Kidney (tissue), 14 donors: ENCODE measurements around the gene LSMEM2. TPM values are rescaled to one million over a fixed set of nuclear protein-coding genes. Genes with fewer than 3 reads are reported as not detected.

Source experiments
- DNase-seq, 5 donors: peaks; one replicate each; pipeline ENCODE4 v3.0.0-alpha.2; 2013 to 2020
- FAIRE-seq: peaks from 2 replicates; lab custom pipeline; 2012; peaks lifted over from hg19 to GRCh38; lab: Jason Lieb, UNC
- H3K27ac ChIP-seq, 2 donors: one replicate each; pipeline ENCODE4 v1.7.0; 2013; ENCODE audit warnings: low read depth in 2 of 2, low read length in 2 of 2, inconsistent platforms in 1 of 2
- H3K27me3 ChIP-seq: one replicate; pipeline ENCODE4 v1.7.1; 2013; ENCODE audit warnings: low read length, inconsistent platforms; ENCODE audit not compliant: control insufficient read depth, insufficient read depth
- H3K36me3 ChIP-seq, 3 donors: one replicate each; pipeline versions ENCODE4 v1.7.0 to v1.7.1; 2013; ENCODE audit warnings: low read length in 3 of 3, control low read depth in 1 of 3, inconsistent platforms in 1 of 3; ENCODE audit not compliant: insufficient read depth in 3 of 3, control insufficient read depth in 2 of 3
- H3K4me1 ChIP-seq, 3 donors: one replicate each; pipeline versions ENCODE4 v1.7.0 to v1.7.1; 2013; ENCODE audit warnings: low read length in 3 of 3, inconsistent platforms in 1 of 3, low read depth in 1 of 3; ENCODE audit not compliant: control insufficient read depth in 2 of 3, insufficient read depth in 2 of 3
- H3K4me3 ChIP-seq, 3 donors: one replicate each; pipeline versions ENCODE4 v1.7.0 to v1.8.1; 2013; ENCODE audit warnings: low read length in 3 of 3, control low read depth in 1 of 3, inconsistent platforms in 1 of 3
- H3K9ac ChIP-seq, 3 donors: one replicate each; pipeline versions ENCODE4 v1.7.0 to v1.7.1; 2013; ENCODE audit warnings: low read length in 3 of 3, control low read depth in 1 of 3, inconsistent platforms in 1 of 3
- H3K9me3 ChIP-seq, 3 donors: one replicate each; pipeline versions ENCODE4 v1.7.0 to v1.7.1; 2013; ENCODE audit warnings: low read length in 3 of 3, control low read depth in 1 of 3, inconsistent platforms in 1 of 3; ENCODE audit not compliant: control insufficient read depth in 2 of 3, insufficient read depth in 1 of 3
- intact Hi-C: fragments of 100-400 bp; cut with DNase I; formaldehyde crosslinking; loops from one replicate; pipeline ENCODE4 v1.11.1; 2022
- polyA plus RNA-seq: library from polyadenylated mRNA; stranded (reverse); fragments of 350-450 nt; fragmentation: Illumina TruSeq; extraction: RNeasy Lipid Tissue Mini Kit (QIAGEN cat#74804); gene quantifications from one replicate; pipeline ENCODE4 v1.2.3, GENCODE V29; 2014; ENCODE audit warnings: low read depth, low replicate concordance; ENCODE audit not compliant: insufficient read depth
- total RNA-seq: library from RNA; stranded (reverse); fragmentation: NEBNext Ultra II Directional; extraction: Animal tissue kit (Norgen Biotek cat#: 25700); gene quantifications from one replicate; pipeline ENCODE4 v1.2.1, GENCODE V29; 2021
- TF ChIP-seq, protein P1 (sequence below): IDR thresholded peaks from 3 replicates; pipeline ENCODE4 v1.5.1; 2012; ENCODE audit warnings: mild to moderate bottlenecking, moderate library complexity, borderline replicate concordance; ENCODE audit not compliant: insufficient read depth; ENCODE audit errors: extremely low read depth
- donor health status: control.
- donor health status: control.
- donor health status: control.
- donor health status: control.
- donor health status: control.
- donor health status: DM: yes; HTN: yes; CAD: no.
- donor health status: Normal renal cell carcinoma (clear cell type).

The LSMEM2 gene
- total and polyA plus RNA-seq, 2 donors from 2014 or later = 0.22 to 0.62 TPM

DNA sequence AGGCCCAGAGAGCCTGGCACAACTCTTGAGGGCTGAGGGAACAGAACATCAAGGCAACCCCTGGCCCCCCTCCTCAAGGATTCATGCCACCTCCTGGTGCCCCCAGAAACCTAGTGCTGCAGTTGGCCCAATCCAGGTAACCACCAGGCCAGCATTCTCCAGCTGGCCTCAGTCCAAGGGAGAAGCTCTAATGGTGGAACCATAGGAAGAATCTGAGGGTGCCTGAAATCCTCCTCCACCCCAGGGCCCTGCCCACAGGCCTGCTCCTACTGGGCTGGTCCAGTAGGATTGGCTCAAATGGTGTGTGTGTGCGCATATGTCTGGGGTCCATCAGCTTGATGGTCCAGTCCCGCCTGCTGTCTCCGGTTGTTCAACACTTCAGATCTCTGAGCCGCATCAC lies 35.9 kb downstream of the LSMEM2 start:
- H3K4me3 ChIP-seq = no peak overlapping the region
- DNase-seq (no peak), FAIRE-seq (no peak)
- TF ChIP-seq, protein P1, sequence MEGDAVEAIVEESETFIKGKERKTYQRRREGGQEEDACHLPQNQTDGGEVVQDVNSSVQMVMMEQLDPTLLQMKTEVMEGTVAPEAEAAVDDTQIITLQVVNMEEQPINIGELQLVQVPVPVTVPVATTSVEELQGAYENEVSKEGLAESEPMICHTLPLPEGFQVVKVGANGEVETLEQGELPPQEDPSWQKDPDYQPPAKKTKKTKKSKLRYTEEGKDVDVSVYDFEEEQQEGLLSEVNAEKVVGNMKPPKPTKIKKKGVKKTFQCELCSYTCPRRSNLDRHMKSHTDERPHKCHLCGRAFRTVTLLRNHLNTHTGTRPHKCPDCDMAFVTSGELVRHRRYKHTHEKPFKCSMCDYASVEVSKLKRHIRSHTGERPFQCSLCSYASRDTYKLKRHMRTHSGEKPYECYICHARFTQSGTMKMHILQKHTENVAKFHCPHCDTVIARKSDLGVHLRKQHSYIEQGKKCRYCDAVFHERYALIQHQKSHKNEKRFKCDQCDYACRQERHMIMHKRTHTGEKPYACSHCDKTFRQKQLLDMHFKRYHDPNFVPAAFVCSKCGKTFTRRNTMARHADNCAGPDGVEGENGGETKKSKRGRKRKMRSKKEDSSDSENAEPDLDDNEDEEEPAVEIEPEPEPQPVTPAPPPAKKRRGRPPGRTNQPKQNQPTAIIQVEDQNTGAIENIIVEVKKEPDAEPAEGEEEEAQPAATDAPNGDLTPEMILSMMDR = no peak
- H3K9ac ChIP-seq = no peak overlapping the region
- H3K9me3 ChIP-seq = no peaks in the 10 kb centered on the region
- H3K36me3 ChIP-seq = peaks cover 6 to 18% (median 11%) of the 10 kb centered on the region in 3 donors
- intact Hi-C loops = no loop called here
- no peak overlapping the region for H3K27ac ChIP-seq
- peaks cover 0 to 23% (median 11%) of the 10 kb centered on the region in 3 donors for H3K4me1 ChIP-seq
- H3K27me3 ChIP-seq = no peaks in the 10 kb centered on the region

DNA sequence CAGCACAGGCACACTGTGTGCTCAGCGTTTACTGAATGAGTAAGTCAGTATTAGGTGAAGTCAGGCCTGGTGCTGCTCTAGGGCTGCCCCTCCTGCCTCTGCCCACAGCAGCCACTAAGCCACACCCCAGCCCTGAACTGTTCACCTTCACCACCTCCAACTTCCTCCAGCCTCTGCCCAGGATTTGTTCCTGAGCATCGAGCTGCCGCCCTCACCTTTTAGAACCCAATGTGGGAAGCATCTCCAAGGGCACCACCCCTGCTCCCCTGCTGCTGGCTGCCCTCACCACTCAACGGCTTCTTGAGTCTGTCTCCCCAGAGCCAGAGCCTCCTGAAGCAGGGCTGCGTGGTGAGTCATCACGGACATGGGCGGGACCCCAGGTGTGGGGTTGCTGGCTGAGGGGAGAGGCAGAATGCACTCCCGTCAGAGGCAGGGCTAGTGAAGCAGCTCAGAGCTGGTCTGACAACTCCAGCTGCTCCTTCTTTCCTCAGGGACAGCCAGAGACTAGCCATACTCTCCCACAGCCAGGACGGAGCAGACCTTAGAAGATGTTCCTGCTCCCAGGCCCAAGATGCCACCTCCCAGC lies 37.9 kb downstream of the LSMEM2 start:
- Histone ChIP-seq H3K27ac (peak overlapping the region; percentile 1 to 5), H3K27me3 (no peaks in the 10 kb centered on the region), H3K4me3 (no peak overlapping the region), H3K36me3 (peaks cover 6 to 18% (median 14%) of the 10 kb centered on the region in 3 donors), H3K9ac (no peak overlapping the region), H3K4me1 (peaks cover 3 to 33% (median 20%) of the 10 kb centered on the region in 3 donors), H3K9me3 (no peaks in the 10 kb centered on the region)
- DNase-seq (peak in 1 of 5 donors; percentile 96), FAIRE-seq (no peak)
- intact Hi-C loops = no loop called here
- TF ChIP-seq, protein P1 = no peak

DNA sequence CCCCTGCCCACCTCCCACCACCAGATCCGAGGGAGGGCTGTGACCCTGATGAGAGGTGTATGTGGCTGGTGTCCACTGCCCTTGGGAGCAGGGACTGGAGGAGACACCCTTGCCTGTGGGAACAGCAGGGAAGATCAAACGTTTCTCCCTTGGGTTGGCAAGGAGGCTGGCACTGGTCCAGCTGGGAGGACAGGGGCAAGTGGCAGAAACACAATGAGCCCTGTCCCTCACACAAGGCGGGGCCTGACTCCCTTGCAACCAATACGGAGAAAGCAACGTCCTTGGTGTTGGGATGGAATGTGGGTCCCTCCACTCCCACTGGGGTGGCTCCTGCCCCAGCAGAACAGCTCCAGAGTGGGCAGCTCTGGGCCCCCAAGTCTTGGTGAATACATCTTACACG lies 38.4 kb downstream of the LSMEM2 start:
- Histone ChIP-seq H3K27ac (peak overlapping the region in 1 of 2 donors; percentile 5), H3K9ac (no peak overlapping the region)
- FAIRE-seq = no peak

More for the DNA sequence above, 38.4 kb downstream of the LSMEM2 start:
- DNase-seq = peak in 1 of 5 donors; percentile 85
- Histone ChIP-seq H3K9me3 (no peaks in the 10 kb centered on the region), H3K27me3 (no peaks in the 10 kb centered on the region), H3K36me3 (peaks cover 6 to 18% (median 14%) of the 10 kb centered on the region in 3 donors), H3K4me3 (no peak overlapping the region), H3K4me1 (peaks cover 3 to 35% (median 20%) of the 10 kb centered on the region in 3 donors)
- TF ChIP-seq, protein P1 = no peak
- intact Hi-C loops = no loop called here
